HepG2 (cell line): Measurements from ENCODE around the gene DIPK1B. TPM values are rescaled to one million over a fixed set of nuclear protein-coding genes. Genes with fewer than 3 reads are reported as not detected.

Experiments used
- ATAC-seq: fragments of 200-7000 bp; cut with Tn5 transposase; 3 replicates; pipeline ENCODE4 v1.9.1; 2020; ENCODE audit warnings: mild to moderate bottlenecking, moderate library complexity
- BruUV-seq: library from RNA; stranded (reverse); fragments of 400-500 nt; replicated peaks from 2 replicates; lab custom pipeline; 2021; lab: Mats Ljungman, UMichigan
- CTCF ChIA-PET: fragments of 300-600 bp; formaldehyde crosslinking; extraction: SDS; loops from one replicate; lab custom pipeline; 2021; ENCODE audit warnings: low total read pairs, inconsistent platforms, low intra/inter-chr PET ratio; lab: Yijun Ruan, JAX
- POLR2A ChIA-PET: fragments of 350-600 bp; sonication (Branson Sonifier 250); formaldehyde crosslinking; loops from one replicate; lab custom pipeline; 2020; ENCODE audit warnings: antibody characterized with exemption, inconsistent platforms; lab: Yijun Ruan, JAX
- DNase-seq: peaks from one replicate; pipeline ENCODE4 v3.0.0-alpha.2; 2015; ENCODE audit warnings: low spot score
- FAIRE-seq: peaks from 3 replicates; lab custom pipeline; 2011; peaks lifted over from hg19 to GRCh38; lab: Jason Lieb, UNC
- H2AFZ ChIP-seq: one replicate; pipeline ENCODE4 v1.6.1; 2011; ENCODE audit warnings: low read length, inconsistent platforms
- H3K27ac ChIP-seq: fragments of 300-600 bp; 3 replicates; pipeline ENCODE4 v1.8.0; 2011; ENCODE audit warnings: mixed run types, mild to moderate bottlenecking, mixed read lengths, low read length, inconsistent platforms; ENCODE audit not compliant: insufficient read depth; ENCODE audit errors: extremely low read length
- H3K27me3 ChIP-seq, 2 experiments: fragments of 200-600 bp in 1 of 2; 2 replicates in 1 of 2; 3 replicates in 1 of 2; pipeline versions ENCODE4 v1.6.0 to v1.8.0; 2011; ENCODE audit warnings: low read length in 2 of 2, mild to moderate bottlenecking in 2 of 2, moderate library complexity in 2 of 2, inconsistent platforms in 1 of 2; ENCODE audit not compliant: insufficient read depth in 2 of 2, control insufficient read depth in 1 of 2
- H3K36me3 ChIP-seq, 2 experiments: fragments of 200-600 bp in 1 of 2; replicated peaks in 1 of 2; 2 replicates in 1 of 2; 3 replicates in 1 of 2; pipeline versions ENCODE4 v1.5.1 to v1.8.0; 2011; ENCODE audit warnings: low read length in 2 of 2, inconsistent platforms in 1 of 2; ENCODE audit not compliant: insufficient read depth in 2 of 2, control insufficient read depth in 1 of 2
- H3K4me1 ChIP-seq: 2 replicates; pipeline ENCODE4 v1.5.1; 2012; ENCODE audit warnings: low read length, inconsistent platforms; ENCODE audit not compliant: insufficient read depth
- H3K4me2 ChIP-seq: 2 replicates; pipeline ENCODE4 v1.6.0; 2011; ENCODE audit warnings: low read depth, low read length, inconsistent platforms
- H3K4me3 ChIP-seq, 3 experiments: fragments of 200-600 bp in 1 of 3; sonication (generic), shearing (Covaris generic) in 1 of 3; replicated peaks in 1 of 3; 2 replicates each; pipeline ENCODE4 v1.5.1; 2011 to 2016; ENCODE audit warnings: low read length in 3 of 3, inconsistent platforms in 2 of 3, low read depth in 2 of 3, mild to moderate bottlenecking in 2 of 3, control low read depth in 1 of 3, mixed read lengths in 1 of 3; ENCODE audit not compliant: insufficient read depth in 1 of 3
- H3K79me2 ChIP-seq: one replicate; pipeline ENCODE4 v1.6.1; 2011; ENCODE audit warnings: low read length, inconsistent platforms; ENCODE audit not compliant: insufficient read depth
- H3K9ac ChIP-seq: 2 replicates; pipeline ENCODE4 v1.6.0; 2011; ENCODE audit warnings: mild to moderate bottlenecking, low read depth, low read length, inconsistent platforms; ENCODE audit not compliant: insufficient read depth
- H3K9me3 ChIP-seq: 2 replicates; pipeline ENCODE4 v1.5.1; 2012; ENCODE audit warnings: mild to moderate bottlenecking, low read length
- H4K20me1 ChIP-seq: 2 replicates; pipeline ENCODE4 v1.6.0; 2011; ENCODE audit warnings: inconsistent platforms, mild to moderate bottlenecking, low read length, moderate library complexity; ENCODE audit not compliant: insufficient read depth
- ATM ChIP-seq: fragments of 450-650 bp; IDR thresholded peaks from 2 replicates; pipeline ENCODE4 v1.7.1; 2017; ENCODE audit warnings: mild to moderate bottlenecking, borderline replicate concordance
- HNF1A ChIP-seq, 2 experiments: sonication (generic) in 1 of 2; formaldehyde crosslinking in 1 of 2; IDR thresholded peaks; 2 replicates each; pipeline versions ENCODE4 v1.4.0 to v1.6.1; 2016 to 2020; ENCODE audit warnings: borderline replicate concordance in 1 of 2, low read depth in 1 of 2, mild to moderate bottlenecking in 1 of 2, missing genetic modification reagents in 1 of 2
- KDM5A ChIP-seq: fragments of 200-600 bp; sonication (generic); IDR thresholded peaks from 2 replicates; pipeline ENCODE4 v1.7.0; 2018; ENCODE audit warnings: antibody characterized with exemption, mild to moderate bottlenecking, low read length, borderline replicate concordance
- LCORL ChIP-seq, 2 experiments: fragments of 450-650 bp in 1 of 2; sonication (generic) in 1 of 2; formaldehyde crosslinking in 1 of 2; IDR thresholded peaks; 2 replicates each; pipeline versions ENCODE4 v1.5.0 to v1.6.1; 2017 to 2020; ENCODE audit warnings: antibody characterized with exemption in 1 of 2, missing genetic modification reagents in 1 of 2
- MBNL3 ChIP-seq: fragments of 250-450 bp; sonication (Bioruptor Pico); conservative IDR thresholded peaks from 2 replicates; pipeline ENCODE4 v1.8.0; 2022; ENCODE audit warnings: mild to moderate bottlenecking, inconsistent platforms
- MLX ChIP-seq: IDR thresholded peaks from 2 replicates; pipeline ENCODE4 v1.6.1; 2016
- MXI1 ChIP-seq: IDR thresholded peaks from 3 replicates; pipeline ENCODE4 v1.6.1; 2012; ENCODE audit warnings: low read depth, low read length, inconsistent platforms, borderline replicate concordance
- MYC ChIP-seq: sonication (generic); formaldehyde crosslinking; IDR thresholded peaks from 2 replicates; pipeline ENCODE4 v1.9.0; 2021; ENCODE audit warnings: missing genetic modification reagents, borderline replicate concordance
- SP4 ChIP-seq: sonication (generic); formaldehyde crosslinking; IDR thresholded peaks from 2 replicates; pipeline ENCODE4 v1.8.1; 2023; ENCODE audit warnings: mild to moderate bottlenecking, missing genetic modification reagents
- ZBTB21 ChIP-seq: sonication (generic); formaldehyde crosslinking; IDR thresholded peaks from 2 replicates; pipeline ENCODE4 v1.4.0; 2020; ENCODE audit warnings: missing genetic modification reagents
- ZGPAT ChIP-seq: IDR thresholded peaks from 2 replicates; pipeline ENCODE4 v1.6.1; 2016; ENCODE audit warnings: mild to moderate bottlenecking
- WGBS: methylation state at CpG from one replicate; pipeline ENCODE4 v1.1.6; 2017; ENCODE audit warnings: low lambda C conversion rate; 5-methylcytosine and 5-hydroxymethylcytosine counted together
- in situ Hi-C: cut with HindIII; loops from 2 replicates; pipeline ENCODE4 v1.10.0; 2017; ENCODE audit warnings: low pct_unique_long_range_greater_than_20kb; ENCODE audit not compliant: extremely low pct_ligation_motif_present
- intact Hi-C: fragments of 100-400 bp; cut with micrococcal nuclease; formaldehyde crosslinking; loops from one replicate; pipeline ENCODE4 v1.10.0; 2022; ENCODE audit not compliant: unreplicated experiment
- polyA plus RNA-seq, 8 experiments: library from polyadenylated mRNA; depleted of rRNA in 3 of 8; stranded (reverse) in 7 of 8; unstranded in 1 of 8; fragments of >200 nt; fragmentation: Illumina TruSeq in 4 of 8; extraction: Trizol in 4 of 8; gene quantifications; 2 replicates each; pipeline versions ENCODE4 v1.2.1 to v1.2.3, GENCODE V29; 2011 to 2016; ENCODE audit warnings: low read depth in 4 of 8, missing spikeins in 1 of 8, mixed read lengths in 1 of 8; ENCODE audit not compliant: insufficient read depth in 1 of 8
- total RNA-seq, 5 experiments: library from RNA; depleted of rRNA; stranded (reverse); fragments of >200 nt; fragmentation: Illumina TruSeq; extraction: Trizol; gene quantifications; 2 replicates each; pipeline ENCODE4 v1.2.3, GENCODE V29; 2016; ENCODE audit warnings: low read depth in 1 of 5

Gene DIPK1B
- total and polyA plus RNA-seq, 2 of the 13 experiments (the other 11 are each of a cell fraction or from before 2014, with no cell fraction given) = 0.18 to 3.9 TPM

GRCh38 chr9:136707011-136707410 is 5.4 kb upstream of the DIPK1B start:
- H3K27me3 ChIP-seq = peaks cover 15 to 61% of the 10 kb centered on the region in 2 experiments; a peak in 3 of 5 replicates
- H3K79me2 ChIP-seq = no peaks in the 10 kb centered on the region
- ATAC-seq (no peak), FAIRE-seq (no peak), DNase-seq (no peak)
- H3K4me3 ChIP-seq = no peak overlapping the region
- no peaks in the 10 kb centered on the region for H3K9me3 ChIP-seq
- no peak overlapping the region for H3K9ac ChIP-seq
- intact Hi-C loops (no loop called here), in situ Hi-C loops (no loop called here)
- no TSS peak for BruUV-seq
- no peak for TF ChIP-seq MBNL3 (CRISPR knock-in tag)
- TF ChIP-seq LCORL (IDR thresholded peaks at IDR 0.05) = no peak
- no peak for TF ChIP-seq LCORL (CRISPR knock-in tag; IDR thresholded peaks at IDR 0.05)
- no peak for TF ChIP-seq MYC (CRISPR knock-in tag)
- TF ChIP-seq MXI1 = no peak
- TF ChIP-seq MLX (CRISPR knock-in tag) = no peak
- TF ChIP-seq HNF1A (IDR thresholded peaks at IDR 0.05; ENCODE audit: low read depth) = no peak
- no peak for TF ChIP-seq HNF1A (CRISPR knock-in tag; IDR thresholded peaks at IDR 0.05; ENCODE audit: borderline replicate concordance)
- TF ChIP-seq SP4 (CRISPR knock-in tag) = no peak
- TF ChIP-seq ZBTB21 (CRISPR knock-in tag) = no peak
- TF ChIP-seq KDM5A = no peak
- TF ChIP-seq ATM = no peak
- no peak for TF ChIP-seq ZGPAT (CRISPR knock-in tag)
- H3K4me2 ChIP-seq = no peak overlapping the region
- H3K27ac ChIP-seq = no peak overlapping the region
- POLR2A ChIA-PET = no interaction called here
- no peaks in the 10 kb centered on the region for H3K36me3 ChIP-seq
- no peaks in the 10 kb centered on the region for H4K20me1 ChIP-seq
- H3K4me1 ChIP-seq = peaks cover 21% of the 10 kb centered on the region
- no peak overlapping the region for H2AFZ ChIP-seq
- CTCF ChIA-PET = no interaction called here
- 10% methylated on average over 2 of the region's 7 CpGs for WGBS
